Panc1 (cell line): Measurements from ENCODE around the gene SIRPD. TPM values are rescaled to one million over a fixed set of nuclear protein-coding genes. Genes with fewer than 3 reads are reported as not detected.
A peak's percentile ranks its signal among the peaks of the same experiment; 100 is the strongest.

Source experiments
- ATAC-seq: fragments of 200-7000 bp; cut with Tn5 transposase; 2 replicates; pipeline ENCODE4 v1.9.1; 2020; ENCODE audit warnings: mild to moderate bottlenecking, moderate library complexity
- BruUV-seq: library from RNA; stranded (reverse); fragments of 400-500 nt; replicated peaks from 2 replicates; lab custom pipeline; 2021; lab: Mats Ljungman, UMichigan
- CTCF ChIA-PET: fragments of 300-600 bp; sonication (Branson Sonifier 250); formaldehyde crosslinking; loops from one replicate; lab custom pipeline; 2022; ENCODE audit warnings: antibody characterized with exemption; lab: Charles Lee
- POLR2A ChIA-PET: fragments of 300-600 bp; sonication (Branson Sonifier 250); formaldehyde crosslinking; loops from one replicate; lab custom pipeline; 2022; ENCODE audit warnings: antibody characterized with exemption; lab: Charles Lee
- DNase-seq: peaks from one replicate; pipeline ENCODE4 v3.0.0-alpha.2; 2010; ENCODE audit warnings: low read depth, low spot score
- H3K27ac ChIP-seq: 2 replicates; pipeline ENCODE4 v1.5.1; 2011; ENCODE audit warnings: mild to moderate bottlenecking, low read length, inconsistent platforms
- H3K27me3 ChIP-seq: fragments of 200-500 bp; sonication (Bioruptor generic); 2 replicates; pipeline ENCODE4 v1.6.0; 2014; ENCODE audit warnings: low read length, inconsistent platforms; ENCODE audit not compliant: control insufficient read depth, insufficient read depth
- H3K36me3 ChIP-seq: fragments of 200-500 bp; sonication (Bioruptor generic); 2 replicates; pipeline ENCODE4 v1.5.1; 2014; ENCODE audit warnings: inconsistent platforms, mild to moderate bottlenecking, low read length, moderate library complexity; ENCODE audit not compliant: control insufficient read depth, insufficient read depth
- H3K4me1 ChIP-seq: 2 replicates; pipeline ENCODE4 v1.5.1; 2011; ENCODE audit warnings: inconsistent platforms, mild to moderate bottlenecking, low read length, moderate library complexity; ENCODE audit not compliant: control insufficient read depth, insufficient read depth
- H3K4me3 ChIP-seq, 2 experiments: 2 replicates each; pipeline ENCODE4 v1.5.1; 2011 to 2012; ENCODE audit warnings: low read depth in 2 of 2, low read length in 2 of 2, mild to moderate bottlenecking in 2 of 2, inconsistent platforms in 1 of 2, moderate library complexity in 1 of 2
- H3K9me3 ChIP-seq: fragments of 200-500 bp; sonication (Bioruptor generic); 2 replicates; pipeline ENCODE4 v1.5.1; 2014; ENCODE audit warnings: low read depth, mild to moderate bottlenecking, inconsistent platforms, low read length, moderate library complexity; ENCODE audit not compliant: control insufficient read depth, insufficient read depth
- POLR2AphosphoS5 ChIP-seq: IDR thresholded peaks from 2 replicates; pipeline ENCODE4 v1.6.1; 2012; ENCODE audit warnings: mild to moderate bottlenecking, low read depth, low read length, moderate library complexity
- SIN3A ChIP-seq: IDR thresholded peaks from 2 replicates; pipeline ENCODE4 v1.6.1; 2012; ENCODE audit warnings: low read depth, mild to moderate bottlenecking, low read length, moderate library complexity, borderline replicate concordance; ENCODE audit not compliant: insufficient read depth
- TCF7L2 ChIP-seq: IDR thresholded peaks from 2 replicates; pipeline ENCODE4 v1.6.1; 2011; ENCODE audit warnings: mild to moderate bottlenecking, low read depth, low read length, inconsistent platforms
- in situ Hi-C: cut with HindIII; loops from 2 replicates; pipeline ENCODE4 v1.10.0; 2016; ENCODE audit warnings: low sequenced_read_pairs, low pct_unique_long_range_greater_than_20kb
- intact Hi-C: fragments of 100-400 bp; cut with micrococcal nuclease; formaldehyde crosslinking; loops from one replicate; pipeline ENCODE4 v1.10.0; 2022; ENCODE audit not compliant: unreplicated experiment
- total RNA-seq: library from RNA; stranded (reverse); gene quantifications from one replicate; pipeline ENCODE4 v1.2.1, GENCODE V29; 2021; ENCODE audit not compliant: unreplicated experiment
- TF ChIP-seq, protein P1 (sequence below): fragments of 450-650 bp; IDR thresholded peaks from 2 replicates; pipeline ENCODE4 v1.5.1; 2017; ENCODE audit warnings: mild to moderate bottlenecking
- TF ChIP-seq, protein P2 (sequence below), 2 experiments: IDR thresholded peaks; 2 replicates each; pipeline ENCODE4 v1.6.1; 2011 to 2012; ENCODE audit warnings: low read depth in 2 of 2, control low read depth in 1 of 2, low read length in 1 of 2, mild to moderate bottlenecking in 1 of 2, moderate library complexity in 1 of 2; ENCODE audit not compliant: insufficient read depth in 1 of 2

SIRPD gene
- total RNA-seq, 1 experiment from 2014 or later: not detected

DNA sequence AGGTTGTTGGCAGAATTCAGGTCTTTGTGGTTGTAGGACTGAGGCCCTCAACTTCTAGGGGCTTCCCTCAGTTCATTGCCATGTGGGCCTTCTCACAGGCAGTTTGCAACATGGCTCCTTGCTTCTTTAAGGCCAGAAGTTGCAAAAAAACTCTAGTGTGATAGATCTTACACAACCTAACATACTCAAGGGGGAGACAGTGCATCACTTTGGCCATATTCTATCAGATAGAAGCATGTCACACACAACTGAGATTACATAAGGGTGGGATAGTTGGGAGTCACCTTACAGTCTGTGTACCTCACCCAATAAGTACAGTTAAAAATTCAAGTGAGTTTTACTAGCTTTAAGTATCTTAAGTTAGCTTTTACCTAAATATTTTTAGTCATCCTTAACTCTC, 1.6 kb downstream of the SIRPD start:
- POLR2A ChIA-PET: no interaction called here
- in situ Hi-C loops (no loop called here), intact Hi-C loops (no loop called here)
- H3K36me3 ChIP-seq: no peaks in the 10 kb centered on the region
- CTCF ChIA-PET: no interaction called here
- H3K4me1 ChIP-seq: no peaks in the 10 kb centered on the region
- DNase-seq: no peak
- no peak for TF ChIP-seq SIN3A
- TF ChIP-seq, protein P1, sequence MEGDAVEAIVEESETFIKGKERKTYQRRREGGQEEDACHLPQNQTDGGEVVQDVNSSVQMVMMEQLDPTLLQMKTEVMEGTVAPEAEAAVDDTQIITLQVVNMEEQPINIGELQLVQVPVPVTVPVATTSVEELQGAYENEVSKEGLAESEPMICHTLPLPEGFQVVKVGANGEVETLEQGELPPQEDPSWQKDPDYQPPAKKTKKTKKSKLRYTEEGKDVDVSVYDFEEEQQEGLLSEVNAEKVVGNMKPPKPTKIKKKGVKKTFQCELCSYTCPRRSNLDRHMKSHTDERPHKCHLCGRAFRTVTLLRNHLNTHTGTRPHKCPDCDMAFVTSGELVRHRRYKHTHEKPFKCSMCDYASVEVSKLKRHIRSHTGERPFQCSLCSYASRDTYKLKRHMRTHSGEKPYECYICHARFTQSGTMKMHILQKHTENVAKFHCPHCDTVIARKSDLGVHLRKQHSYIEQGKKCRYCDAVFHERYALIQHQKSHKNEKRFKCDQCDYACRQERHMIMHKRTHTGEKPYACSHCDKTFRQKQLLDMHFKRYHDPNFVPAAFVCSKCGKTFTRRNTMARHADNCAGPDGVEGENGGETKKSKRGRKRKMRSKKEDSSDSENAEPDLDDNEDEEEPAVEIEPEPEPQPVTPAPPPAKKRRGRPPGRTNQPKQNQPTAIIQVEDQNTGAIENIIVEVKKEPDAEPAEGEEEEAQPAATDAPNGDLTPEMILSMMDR: 0 out of 2 replicates have a peak, but pooled peaks have one; percentile 7
- H3K27me3 ChIP-seq: 0 out of 2 replicates have a peak, but pooled peaks cover under 1% of the 10 kb centered on the region
- no TSS peak for BruUV-seq
- no peaks in the 10 kb centered on the region for H3K9me3 ChIP-seq
- H3K27ac ChIP-seq: no peak overlapping the region
- H3K4me3 ChIP-seq: no peak overlapping the region
- ATAC-seq: no peak

DNA sequence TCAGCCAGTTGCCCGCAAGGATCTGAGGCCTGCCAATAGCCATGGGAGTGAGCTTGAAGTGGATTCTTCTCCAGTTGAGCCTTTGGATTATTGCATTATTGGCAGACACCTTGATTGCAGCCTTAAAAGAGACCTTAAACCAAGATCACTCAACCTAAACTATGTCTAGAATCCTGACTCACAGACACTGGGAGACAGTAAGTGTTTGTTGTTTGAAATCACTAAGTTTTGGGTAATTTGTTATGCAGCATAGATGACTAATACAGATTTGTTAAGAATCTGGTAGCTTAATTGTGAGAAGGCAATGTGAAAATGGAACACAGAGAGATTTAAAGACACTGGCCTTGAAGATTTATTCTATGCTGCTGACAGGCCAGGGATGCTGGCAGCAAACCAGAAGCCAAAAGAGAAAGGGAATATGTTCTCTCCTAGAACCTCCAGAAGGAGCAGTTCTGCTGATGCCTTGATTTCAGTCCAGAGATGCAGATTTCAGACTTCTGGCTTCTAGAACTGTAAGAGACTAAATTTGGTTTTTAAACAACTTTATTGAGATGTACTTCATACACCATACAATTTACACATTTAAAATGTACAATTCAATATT, 17.6 kb downstream of the SIRPD start:
- Histone ChIP-seq H3K27ac (no peak overlapping the region), H3K36me3 (no peaks in the 10 kb centered on the region), H3K4me1 (no peaks in the 10 kb centered on the region), H3K4me3 (no peak overlapping the region), H3K9me3 (no peaks in the 10 kb centered on the region), H3K27me3 (peaks cover under 1% of the 10 kb centered on the region; the same call in 1 of the 2 replicates)
- ATAC-seq (no peak), DNase-seq (no peak)
- BruUV-seq: no TSS peak
- ChIA-PET POLR2A (no interaction called here), CTCF (no interaction called here)
- intact Hi-C loops (no loop called here), in situ Hi-C loops (no loop called here)
- TF ChIP-seq TCF7L2: no peak
- TF ChIP-seq, protein P1: no peak
- TF ChIP-seq POLR2AphosphoS5: no peak
- TF ChIP-seq, protein P2, sequence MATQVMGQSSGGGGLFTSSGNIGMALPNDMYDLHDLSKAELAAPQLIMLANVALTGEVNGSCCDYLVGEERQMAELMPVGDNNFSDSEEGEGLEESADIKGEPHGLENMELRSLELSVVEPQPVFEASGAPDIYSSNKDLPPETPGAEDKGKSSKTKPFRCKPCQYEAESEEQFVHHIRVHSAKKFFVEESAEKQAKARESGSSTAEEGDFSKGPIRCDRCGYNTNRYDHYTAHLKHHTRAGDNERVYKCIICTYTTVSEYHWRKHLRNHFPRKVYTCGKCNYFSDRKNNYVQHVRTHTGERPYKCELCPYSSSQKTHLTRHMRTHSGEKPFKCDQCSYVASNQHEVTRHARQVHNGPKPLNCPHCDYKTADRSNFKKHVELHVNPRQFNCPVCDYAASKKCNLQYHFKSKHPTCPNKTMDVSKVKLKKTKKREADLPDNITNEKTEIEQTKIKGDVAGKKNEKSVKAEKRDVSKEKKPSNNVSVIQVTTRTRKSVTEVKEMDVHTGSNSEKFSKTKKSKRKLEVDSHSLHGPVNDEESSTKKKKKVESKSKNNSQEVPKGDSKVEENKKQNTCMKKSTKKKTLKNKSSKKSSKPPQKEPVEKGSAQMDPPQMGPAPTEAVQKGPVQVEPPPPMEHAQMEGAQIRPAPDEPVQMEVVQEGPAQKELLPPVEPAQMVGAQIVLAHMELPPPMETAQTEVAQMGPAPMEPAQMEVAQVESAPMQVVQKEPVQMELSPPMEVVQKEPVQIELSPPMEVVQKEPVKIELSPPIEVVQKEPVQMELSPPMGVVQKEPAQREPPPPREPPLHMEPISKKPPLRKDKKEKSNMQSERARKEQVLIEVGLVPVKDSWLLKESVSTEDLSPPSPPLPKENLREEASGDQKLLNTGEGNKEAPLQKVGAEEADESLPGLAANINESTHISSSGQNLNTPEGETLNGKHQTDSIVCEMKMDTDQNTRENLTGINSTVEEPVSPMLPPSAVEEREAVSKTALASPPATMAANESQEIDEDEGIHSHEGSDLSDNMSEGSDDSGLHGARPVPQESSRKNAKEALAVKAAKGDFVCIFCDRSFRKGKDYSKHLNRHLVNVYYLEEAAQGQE (IDR thresholded peaks at IDR 0.05; ENCODE audit: insufficient read depth in 1 of 2, low read depth in 2 of 2, low read length in 1 of 2): no peak
- TF ChIP-seq SIN3A: no peak
